T-helper 2 cell (primary cell): ENCODE measurements around the gene NDUFA12.

ENCODE experiments used
- DNase-seq, 5 experiments: peaks; one replicate each; pipeline versions ENCODE4 v3.0.0 to v3.0.0-alpha.2; 2012 to 2022

Gene NDUFA12

DNA sequence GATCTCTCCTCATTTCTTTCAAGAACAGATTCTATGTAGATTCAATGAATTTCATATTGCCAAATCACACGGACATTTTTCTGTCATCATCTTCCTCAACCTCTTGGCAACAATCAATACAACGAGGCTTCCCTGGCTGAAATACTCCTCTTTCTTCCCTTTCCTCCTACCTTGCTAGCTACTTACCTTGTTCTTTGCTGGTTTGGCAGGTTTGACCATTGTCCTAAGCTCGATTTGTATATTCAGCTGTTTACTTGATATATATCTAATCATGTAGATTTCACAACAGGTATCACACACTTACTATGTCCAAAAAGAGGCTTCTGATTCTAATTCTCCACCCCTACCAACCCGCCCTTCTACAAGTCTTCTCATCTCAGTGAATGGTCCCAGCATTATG is 23.6 kb downstream of the NDUFA12 start:
- no peak for DNase-seq

DNA sequence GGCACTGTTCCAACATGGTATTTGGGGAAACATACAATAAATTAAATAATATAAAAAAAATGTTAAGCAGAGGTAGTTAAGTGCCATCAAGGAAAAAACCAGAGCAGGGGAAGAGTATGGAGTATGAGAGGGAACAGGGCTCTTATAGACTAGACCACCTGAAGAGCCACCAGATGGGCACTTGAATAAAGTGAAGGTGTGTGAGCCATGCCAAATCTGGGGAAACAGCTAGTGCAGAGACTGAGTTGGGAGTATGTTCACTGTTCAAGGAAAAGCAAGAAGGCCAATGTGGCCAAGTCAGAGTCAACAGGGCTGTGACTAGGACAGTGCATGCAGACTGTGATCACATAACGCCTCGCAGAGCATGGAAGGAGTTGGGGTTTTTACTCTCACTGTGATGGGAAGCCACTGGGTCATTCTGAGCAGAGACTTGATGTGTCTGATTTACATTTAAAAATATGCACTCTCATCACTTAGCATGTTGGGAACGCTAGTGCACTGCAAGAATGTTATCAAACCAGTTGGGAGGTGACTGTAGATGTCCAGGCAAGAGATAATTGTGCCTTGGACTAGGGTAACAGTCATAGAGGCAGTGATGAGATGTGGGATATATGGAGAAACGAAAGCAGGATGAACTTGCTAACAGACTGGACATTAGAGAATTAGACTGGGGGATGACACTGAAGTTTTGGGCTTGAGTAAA is 25.6 kb downstream of the NDUFA12 start:
- DNase-seq = no peak

GRCh38 chr12:94973221-94973620 is 30.3 kb downstream of the NDUFA12 start:
- no peak for DNase-seq

DNA sequence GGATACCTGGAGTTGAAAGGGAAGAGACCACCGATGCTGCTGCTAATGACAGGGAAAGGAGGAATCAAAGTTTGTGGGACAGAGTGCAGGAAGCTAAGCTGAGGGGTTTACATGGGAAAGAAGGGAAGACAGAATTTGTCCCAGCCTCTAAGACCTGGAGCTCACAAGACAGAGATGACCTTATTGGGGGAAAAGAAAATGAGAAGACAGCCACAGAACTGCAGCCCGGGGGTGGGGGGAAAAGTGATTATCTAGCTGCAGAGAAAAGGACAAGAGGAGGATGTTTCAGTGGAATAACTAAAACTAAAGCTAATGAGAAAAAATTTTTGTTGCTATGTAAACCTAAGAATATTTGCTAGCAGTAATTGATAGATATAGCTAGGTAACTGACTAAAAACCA is 30.7 kb downstream of the NDUFA12 start:
- DNase-seq = no peak

DNA sequence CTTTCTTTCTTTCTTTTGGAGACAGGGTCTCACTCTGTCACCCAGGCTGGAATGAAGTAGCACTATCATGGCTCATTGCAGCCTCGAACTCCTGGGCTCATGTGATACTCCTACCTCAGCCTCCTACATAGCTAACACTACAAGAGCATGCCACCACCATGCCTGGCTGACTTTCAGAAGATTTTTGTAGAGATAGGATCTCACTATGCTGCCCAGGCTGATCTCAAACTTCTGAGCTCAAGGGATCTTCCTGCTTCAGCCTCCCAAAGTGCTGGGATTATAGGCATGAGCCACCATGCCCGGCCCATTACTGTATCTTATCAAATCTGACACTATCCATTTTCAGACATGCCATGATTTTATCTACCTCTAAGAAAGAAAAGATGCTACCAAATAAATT is 31.6 kb downstream of the NDUFA12 start:
- no peak for DNase-seq

GRCh38 chr12:94970560-94970959 is 32.9 kb downstream of the NDUFA12 start:
- no peak for DNase-seq

- no peak for DNase-seq
These were observed 34.1 kb downstream of the NDUFA12 start for GRCh38 chr12:94969424-94969823.

GRCh38 chr12:94965982-94966630 is 37.4 kb downstream of the NDUFA12 start:
- DNase-seq = no peak

- no peak for DNase-seq
These were observed 39.8 kb downstream of the NDUFA12 start for GRCh38 chr12:94963649-94964048.

- no peak for DNase-seq
These were observed 40.8 kb downstream of the NDUFA12 start for GRCh38 chr12:94962670-94963069.

DNA sequence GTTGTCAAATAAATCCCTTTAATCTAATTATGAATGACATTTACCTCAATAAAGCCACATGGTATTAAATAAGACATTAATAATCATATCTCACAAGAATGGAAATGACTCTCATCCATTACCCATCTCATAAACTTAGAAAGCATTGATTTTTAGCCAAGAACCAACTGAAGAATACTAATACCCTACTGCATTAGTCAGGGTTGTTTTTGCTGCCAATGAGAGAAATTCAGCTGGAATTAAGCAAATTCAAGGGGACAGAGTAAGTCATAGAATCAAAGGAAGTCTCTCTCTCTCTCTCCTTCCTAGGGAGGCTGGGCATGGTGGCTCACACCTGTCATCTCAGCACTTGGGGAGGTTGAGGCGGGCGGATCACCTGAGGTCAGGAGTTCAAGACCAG is 41.6 kb downstream of the NDUFA12 start:
- DNase-seq = no peak

DNA sequence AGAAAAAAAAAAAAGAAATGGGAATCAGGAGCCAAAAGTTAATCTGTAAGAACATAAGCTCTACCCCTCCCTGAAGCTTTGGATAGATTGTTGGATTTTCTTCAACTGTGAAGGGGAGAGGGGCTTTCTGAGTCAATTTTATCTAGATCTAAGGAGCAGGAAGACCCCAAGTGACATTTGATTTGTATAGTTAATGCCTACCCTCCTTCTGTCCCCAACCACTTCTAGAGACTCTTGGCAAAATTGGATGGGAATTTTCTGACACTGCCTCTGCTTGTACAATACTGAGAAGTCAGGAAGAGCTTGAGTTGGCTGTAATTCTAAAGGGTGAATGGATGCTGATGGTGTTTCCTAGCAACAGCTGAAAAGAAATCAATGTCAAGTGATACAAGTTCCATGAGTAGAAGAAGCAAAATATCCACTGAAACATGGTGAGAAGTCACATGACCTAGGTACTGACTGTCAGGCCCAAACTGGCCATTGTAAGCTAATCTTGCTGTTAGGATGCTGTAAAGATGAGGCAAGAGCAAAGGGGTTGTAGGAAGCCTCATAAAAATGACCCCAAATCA is 42.2 kb downstream of the NDUFA12 start:
- no peak for DNase-seq

DNA sequence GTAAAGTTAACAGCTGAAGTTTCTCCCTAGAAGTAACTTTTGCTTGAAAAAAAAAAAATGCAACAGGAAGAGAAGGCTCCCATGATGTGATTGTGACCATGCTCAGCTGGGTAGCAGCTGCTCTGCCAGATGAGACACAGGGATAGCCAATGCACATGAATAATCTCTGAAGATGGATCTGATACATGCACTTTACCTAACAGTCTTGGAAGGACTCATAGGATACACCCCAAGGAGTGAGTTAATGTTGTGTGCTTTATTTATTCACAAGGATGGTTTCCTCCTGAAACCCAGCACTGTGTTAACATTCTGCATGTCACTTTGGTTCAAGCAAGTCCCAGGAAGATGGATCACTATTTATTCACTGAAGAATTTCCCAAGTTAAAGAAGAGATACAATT is 46.5 kb downstream of the NDUFA12 start:
- DNase-seq = no peak

- no peak for DNase-seq
These were observed 48.4 kb downstream of the NDUFA12 start for GRCh38 chr12:94954948-94955592.

DNA sequence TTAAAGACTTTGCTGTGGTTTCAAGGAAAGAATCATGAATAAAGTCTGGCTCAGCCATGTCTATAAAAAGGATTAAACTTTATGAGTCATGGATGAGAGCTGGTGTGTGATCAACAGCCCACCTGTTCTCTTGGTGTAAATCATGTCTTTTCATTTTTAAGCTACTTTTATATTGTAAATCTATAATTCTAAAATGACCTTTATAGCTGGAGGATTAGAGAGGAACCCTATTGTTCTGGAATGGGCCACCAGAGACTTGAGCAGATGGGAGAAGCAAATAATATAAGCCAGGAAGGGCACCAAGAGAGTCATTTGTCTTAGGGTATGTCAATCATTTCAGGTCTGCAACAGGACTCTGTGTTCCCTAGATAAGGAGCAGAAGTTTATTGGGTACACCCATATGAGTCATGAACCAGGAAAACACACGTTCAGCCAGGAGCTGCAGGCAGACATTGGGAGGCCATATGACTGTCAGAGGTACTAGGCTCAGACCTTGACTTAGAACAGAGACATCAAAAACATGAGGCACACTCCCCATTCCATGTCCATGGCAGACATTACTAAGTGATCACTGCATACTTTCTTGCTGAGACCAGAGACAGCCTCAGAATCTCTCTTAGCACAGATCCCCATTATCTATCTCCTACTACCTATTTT is 49.3 kb downstream of the NDUFA12 start:
- DNase-seq = no peak

- no peak for DNase-seq
These were observed 51.2 kb downstream of the NDUFA12 start for GRCh38 chr12:94952325-94952724.

GRCh38 chr12:94951071-94951934 is 52.2 kb downstream of the NDUFA12 start:
- DNase-seq = peak in 1 of 5 experiments; percentile 19

DNA sequence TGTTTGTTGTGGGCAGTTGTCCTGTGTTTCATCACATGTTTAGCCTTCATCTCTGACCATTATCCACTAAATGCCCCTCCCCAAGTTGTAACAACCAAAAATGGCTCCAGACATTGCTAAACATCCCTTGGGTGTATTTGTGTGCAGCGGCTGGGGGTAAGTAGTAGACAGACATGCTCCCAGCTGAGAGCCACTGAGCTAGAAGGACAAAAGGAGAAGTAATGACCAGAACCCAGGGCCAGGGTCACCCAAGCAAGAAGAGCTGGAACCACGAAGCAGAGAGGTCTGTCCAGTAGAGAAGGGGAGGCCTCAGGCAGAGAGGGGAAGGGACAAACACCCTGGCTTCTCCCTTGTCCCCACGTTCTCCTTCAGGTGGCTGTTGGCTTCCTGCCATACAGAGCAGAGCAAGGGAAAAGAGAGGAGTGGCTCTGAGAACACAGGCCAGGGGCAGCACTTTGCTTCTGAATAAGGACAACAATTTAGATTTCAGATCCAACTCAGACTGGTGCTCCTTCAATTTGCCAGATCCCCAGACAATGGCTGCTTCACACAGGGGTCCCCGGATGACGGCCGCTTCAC is 55.2 kb downstream of the NDUFA12 start:
- no peak for DNase-seq

GRCh38 chr12:94942663-94943062 is 60.8 kb downstream of the NDUFA12 start:
- peak in 1 of 5 experiments; percentile 55 for DNase-seq

DNA sequence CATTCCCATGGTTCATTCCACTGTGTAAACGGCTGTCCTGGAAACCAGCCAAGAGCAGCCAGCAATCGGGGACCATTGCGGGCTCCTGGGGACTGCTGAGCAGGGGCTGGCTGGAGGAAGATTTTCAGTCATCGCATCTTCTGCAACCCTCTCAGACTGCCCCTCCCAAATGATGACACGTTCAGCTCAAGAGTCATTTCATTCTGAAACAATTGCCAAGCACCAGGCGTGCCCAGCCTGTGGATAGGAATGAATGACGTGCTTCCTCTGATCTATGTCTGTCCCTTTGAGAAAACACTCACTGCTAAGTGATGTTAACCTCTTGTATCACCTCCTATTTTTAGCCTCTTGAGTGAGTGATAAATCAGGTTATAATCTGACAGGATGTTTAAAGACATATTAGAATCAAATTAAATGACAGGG is 62.0 kb downstream of the NDUFA12 start:
- DNase-seq = peak in 4 of 5 experiments; percentile 6 to 81 (median 38)

GRCh38 chr12:94940771-94941170 is 62.7 kb downstream of the NDUFA12 start:
- DNase-seq = no peak

- peak in 1 of 5 experiments; percentile 18 for DNase-seq
These were observed 64.9 kb downstream of the NDUFA12 start for GRCh38 chr12:94938583-94938982.
